ENCODE measurements around the gene PPM1H.

DNA sequence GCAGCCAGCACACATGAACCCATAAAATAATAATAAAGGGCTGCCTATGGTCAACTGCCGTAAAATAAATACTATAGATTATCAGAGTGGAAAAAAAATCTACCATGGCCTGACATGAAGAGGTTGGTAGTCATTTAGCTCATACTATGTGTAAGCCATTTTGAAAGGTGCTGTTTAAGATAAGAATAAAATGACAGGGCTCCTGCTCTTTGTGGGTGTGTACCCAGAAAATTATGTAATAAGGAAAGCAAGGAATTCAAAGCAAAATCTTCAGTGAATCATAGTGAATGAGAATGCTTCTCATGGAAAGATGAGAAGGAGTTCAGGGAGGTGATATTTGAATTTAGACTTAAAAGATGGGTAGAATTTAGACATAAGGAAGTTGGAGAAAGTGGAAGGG, 42.9 kb upstream of the PPM1H start:
- TF ChIP-seq EP300 (IDR thresholded peaks at IDR 0.05; ENCODE audit: borderline replicate concordance in 1 of 2, low read depth in 1 of 2, low read length in 1 of 2) (no peak), EZH2phosphoT487 (IDR thresholded peaks at IDR 0.05; ENCODE audit: borderline replicate concordance, low read depth) (no peak), CTCF (IDR thresholded peaks at IDR 0.05) (no peak), JUND (IDR thresholded peaks at IDR 0.05) (no peak), RCOR1 (IDR thresholded peaks at IDR 0.05; ENCODE audit: low read length) (no peak), POLR2AphosphoS5 (IDR thresholded peaks at IDR 0.05; ENCODE audit: low read depth, low read length) (no peak), ZBTB33 (IDR thresholded peaks at IDR 0.05; ENCODE audit: borderline replicate concordance, low read depth) (no peak), CHD2 (IDR thresholded peaks at IDR 0.05; ENCODE audit: low read length, partially characterized antibody) (no peak), PBX3 (IDR thresholded peaks at IDR 0.05) (no peak)
